Activated B cell treated with CpG ODN at 0.5 μM for 24 hours (primary cell): ENCODE results near the gene MGMT. TPM values are rescaled to one million over a fixed set of nuclear protein-coding genes. Genes with fewer than 3 reads are reported as not detected.
A peak's percentile ranks its signal among the peaks of the same experiment; 100 is the strongest.

Experiments used
- ATAC-seq: fragments of 200-7000 bp; cut with Tn5 transposase; one replicate; pipeline ENCODE4 v1.10.0; 2021; ENCODE audit warnings: low read depth, mild to moderate bottlenecking, moderate library complexity
- CTCF ChIA-PET: fragments of 350-600 bp; sonication (Branson Sonifier 250); formaldehyde crosslinking; loops from one replicate; lab custom pipeline; 2021; ENCODE audit warnings: antibody characterized with exemption; lab: Charles Lee
- POLR2A ChIA-PET: fragments of 350-600 bp; sonication (Branson Sonifier 250); formaldehyde crosslinking; loops from one replicate; lab custom pipeline; 2021; ENCODE audit warnings: antibody characterized with exemption; lab: Charles Lee
- DNase-seq: peaks from one replicate; pipeline ENCODE4 v3.0.0; 2022
- H3K27ac Mint-ChIP-seq: one replicate; pipeline ENCODE4 v1.8.0; 2020; ENCODE audit warnings: mixed read lengths
- H3K27me3 Mint-ChIP-seq: one replicate; pipeline ENCODE4 v1.8.0; 2021; ENCODE audit warnings: mixed read lengths
- H3K36me3 Mint-ChIP-seq: one replicate; pipeline ENCODE4 v1.8.0; 2021; ENCODE audit warnings: low read depth, mixed read lengths
- H3K4me1 Mint-ChIP-seq: one replicate; pipeline ENCODE4 v1.8.0; 2021; ENCODE audit warnings: mixed read lengths
- H3K4me3 Mint-ChIP-seq: one replicate; pipeline ENCODE4 v1.8.0; 2020; ENCODE audit warnings: mild to moderate bottlenecking, mixed read lengths
- H3K9me3 Mint-ChIP-seq: one replicate; pipeline ENCODE4 v1.8.0; 2020; ENCODE audit warnings: mixed read lengths
- intact Hi-C: fragments of 100-400 bp; cut with micrococcal nuclease; formaldehyde crosslinking; loops from one replicate; pipeline ENCODE4 v1.15.1; 2024
- total RNA-seq: library from RNA; stranded (reverse); gene quantifications from 2 replicates; pipeline ENCODE4 v1.2.3, GENCODE V29; 2022
- TF ChIP-seq, protein P1 (sequence below): fragments of 200-600 bp; IDR thresholded peaks from one replicate; pipeline ENCODE4 v1.8.0; 2022; ENCODE audit warnings: antibody characterized with exemption, mild to moderate bottlenecking

MGMT gene
- total RNA-seq, 1 donor from 2014 or later, result 25.8 TPM

DNA sequence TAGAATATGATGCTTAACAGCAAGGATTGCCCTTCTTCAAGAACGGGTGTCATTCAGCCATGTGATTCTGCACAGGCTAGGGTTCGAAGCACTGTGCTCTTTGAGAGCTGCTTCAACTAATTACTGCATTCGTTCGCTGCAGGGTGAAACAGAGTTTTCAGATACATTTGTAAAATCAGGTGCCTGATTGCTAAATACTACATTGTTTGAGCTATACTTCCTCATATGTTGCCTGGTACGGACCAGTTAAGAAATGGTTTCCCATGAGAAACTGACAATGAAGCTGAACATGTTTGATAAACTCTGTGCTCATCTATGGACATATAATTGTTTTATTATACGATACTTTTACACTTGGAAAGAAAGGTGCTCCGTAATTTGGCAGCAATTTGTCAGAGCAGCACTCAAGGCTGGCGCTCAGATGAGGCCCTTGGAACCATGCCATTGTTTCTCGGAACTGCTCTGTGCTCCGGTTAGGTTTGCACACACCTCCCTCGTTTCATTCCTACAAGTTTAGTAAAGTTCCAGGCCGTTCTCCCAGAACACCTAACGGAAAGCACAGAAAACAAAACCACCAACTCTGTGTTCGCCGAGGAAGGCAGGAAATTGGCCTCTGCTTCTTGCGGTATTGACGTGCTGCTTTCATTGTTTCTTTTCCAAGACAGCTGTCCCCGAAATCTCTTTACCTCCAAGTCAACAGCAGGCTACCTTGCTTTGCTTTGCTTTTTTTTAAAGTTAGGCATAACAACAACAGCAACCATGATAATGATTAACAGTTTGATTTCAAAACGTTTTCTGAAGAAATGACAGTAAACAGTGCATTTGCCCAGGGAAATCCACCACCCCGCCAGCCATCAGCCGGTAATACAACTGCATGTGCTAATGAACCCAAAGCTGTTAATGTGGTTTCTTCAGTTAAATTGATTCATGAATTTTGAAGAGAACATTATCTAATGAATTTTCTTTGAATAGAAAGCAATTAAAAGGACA is 290.2 kb downstream of the MGMT start:
- intact Hi-C loops, result no loop called here
- Mint-ChIP-seq H3K9me3 (peaks cover 9% of the 10 kb centered on the region), H3K27me3 (no peaks in the 10 kb centered on the region), H3K4me3 (peak overlapping the region; percentile 24), H3K36me3 (peaks cover 54% of the 10 kb centered on the region), H3K27ac (no peak overlapping the region), H3K4me1 (peaks cover 8% of the 10 kb centered on the region)
- ATAC-seq (no peak), DNase-seq (no peak)
- POLR2A ChIA-PET, result interaction anchor here (0.5 kb wide), 1 partner anchor 1699 kb away, joined by 12 read pairs; no protein-coding TSS in a partner anchor
- TF ChIP-seq, protein P1, sequence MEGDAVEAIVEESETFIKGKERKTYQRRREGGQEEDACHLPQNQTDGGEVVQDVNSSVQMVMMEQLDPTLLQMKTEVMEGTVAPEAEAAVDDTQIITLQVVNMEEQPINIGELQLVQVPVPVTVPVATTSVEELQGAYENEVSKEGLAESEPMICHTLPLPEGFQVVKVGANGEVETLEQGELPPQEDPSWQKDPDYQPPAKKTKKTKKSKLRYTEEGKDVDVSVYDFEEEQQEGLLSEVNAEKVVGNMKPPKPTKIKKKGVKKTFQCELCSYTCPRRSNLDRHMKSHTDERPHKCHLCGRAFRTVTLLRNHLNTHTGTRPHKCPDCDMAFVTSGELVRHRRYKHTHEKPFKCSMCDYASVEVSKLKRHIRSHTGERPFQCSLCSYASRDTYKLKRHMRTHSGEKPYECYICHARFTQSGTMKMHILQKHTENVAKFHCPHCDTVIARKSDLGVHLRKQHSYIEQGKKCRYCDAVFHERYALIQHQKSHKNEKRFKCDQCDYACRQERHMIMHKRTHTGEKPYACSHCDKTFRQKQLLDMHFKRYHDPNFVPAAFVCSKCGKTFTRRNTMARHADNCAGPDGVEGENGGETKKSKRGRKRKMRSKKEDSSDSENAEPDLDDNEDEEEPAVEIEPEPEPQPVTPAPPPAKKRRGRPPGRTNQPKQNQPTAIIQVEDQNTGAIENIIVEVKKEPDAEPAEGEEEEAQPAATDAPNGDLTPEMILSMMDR, result no peak
- CTCF ChIA-PET, result no interaction called here

DNA sequence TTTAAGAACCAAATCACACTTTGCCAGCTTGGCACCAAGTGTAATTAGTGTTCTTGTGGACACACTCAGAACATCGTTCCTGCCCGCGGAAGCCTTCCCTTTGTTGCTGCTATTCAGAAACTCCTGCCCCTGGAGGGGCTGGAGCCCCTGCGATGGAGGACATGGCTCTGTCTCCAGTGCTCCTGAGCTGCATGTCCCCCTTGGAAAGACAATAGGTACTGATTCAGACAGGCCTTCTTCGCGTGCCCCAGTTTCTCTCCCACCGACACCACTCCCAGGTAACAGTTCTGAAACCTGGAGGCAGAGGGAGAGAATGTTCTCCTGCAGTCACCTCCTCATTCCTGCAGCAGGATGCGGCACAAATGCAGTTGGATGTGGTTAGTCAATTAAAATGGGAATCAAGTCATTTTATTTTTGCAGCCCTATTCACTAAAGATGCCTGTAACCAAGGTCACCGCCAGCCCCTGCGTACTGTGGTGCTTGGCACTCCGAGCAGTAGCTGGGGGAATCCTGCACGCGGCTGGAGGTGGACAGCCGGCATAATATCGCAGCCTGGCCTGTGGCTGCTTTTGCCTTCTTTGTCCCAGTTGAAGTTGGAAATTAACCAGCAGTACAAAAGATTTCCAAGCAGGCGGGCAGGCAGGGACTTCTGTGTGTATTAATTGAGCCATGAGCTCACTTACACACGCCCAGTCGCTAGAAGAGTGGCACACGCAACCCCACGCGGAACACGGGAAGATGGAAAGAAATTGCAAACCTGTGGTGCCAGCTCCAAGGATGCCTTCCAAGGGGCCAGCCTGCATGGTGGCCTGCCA is 291.4 kb downstream of the MGMT start:
- intact Hi-C loops, result no loop called here
- peaks cover 8% of the 10 kb centered on the region for H3K4me1 Mint-ChIP-seq
- H3K4me3 Mint-ChIP-seq, result no peak overlapping the region
- DNase-seq (no peak), ATAC-seq (no peak)
- POLR2A ChIA-PET, result interaction anchor here (0.5 kb wide), 1 partner anchor 1697 kb away, joined by 12 read pairs; no protein-coding TSS in a partner anchor
- H3K36me3 Mint-ChIP-seq, result peaks cover 42% of the 10 kb centered on the region
- no peaks in the 10 kb centered on the region for H3K9me3 Mint-ChIP-seq
- TF ChIP-seq, protein P1, result no peak
- CTCF ChIA-PET, result no interaction called here
- no peaks in the 10 kb centered on the region for H3K27me3 Mint-ChIP-seq
- H3K27ac Mint-ChIP-seq, result no peak overlapping the region

DNA sequence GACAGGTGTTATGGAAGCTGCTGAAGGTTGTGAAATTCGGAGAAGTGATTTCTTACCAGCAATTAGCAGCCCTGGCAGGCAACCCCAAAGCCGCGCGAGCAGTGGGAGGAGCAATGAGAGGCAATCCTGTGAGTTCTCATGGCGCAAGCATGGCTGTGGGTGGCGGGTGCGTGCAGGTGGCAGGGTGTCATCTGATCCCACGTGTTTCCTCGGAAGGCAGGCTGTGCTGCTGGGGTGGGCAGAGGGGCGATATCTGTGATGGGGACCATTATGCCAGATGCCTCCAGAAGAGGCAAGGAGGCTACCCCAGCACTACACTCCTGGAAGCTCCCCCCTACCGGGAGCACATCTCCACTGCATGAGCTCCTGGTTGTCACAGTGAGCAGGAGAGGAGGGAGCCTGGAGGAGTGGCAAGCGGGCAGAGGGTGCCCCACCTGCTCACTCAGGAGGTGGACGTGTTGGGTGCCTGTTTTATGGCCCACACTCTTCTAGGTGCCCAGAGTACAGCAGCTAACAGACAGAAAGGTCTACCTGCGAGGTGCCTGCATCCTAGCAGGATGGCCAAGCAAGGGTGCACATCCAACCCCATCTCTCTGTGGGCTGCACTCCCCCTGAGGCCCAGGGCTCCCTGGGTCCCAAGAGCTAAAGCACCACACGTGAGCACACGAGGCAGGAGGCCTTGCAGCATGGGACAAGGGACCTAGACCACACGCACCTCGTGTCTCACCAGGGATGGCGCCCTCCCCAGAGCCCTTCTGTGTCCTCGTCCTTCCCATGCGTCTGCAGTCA is 292.4 kb downstream of the MGMT start:
- TF ChIP-seq, protein P1, result no peak
- no peak overlapping the region for H3K27ac Mint-ChIP-seq
- no peak overlapping the region for H3K4me3 Mint-ChIP-seq
- peaks cover 38% of the 10 kb centered on the region for H3K36me3 Mint-ChIP-seq
- ChIA-PET CTCF (no interaction called here), POLR2A (no interaction called here)
- no peaks in the 10 kb centered on the region for H3K27me3 Mint-ChIP-seq
- ATAC-seq, result no peak
- H3K4me1 Mint-ChIP-seq, result peaks cover 8% of the 10 kb centered on the region
- DNase-seq, result no peak
- H3K9me3 Mint-ChIP-seq, result no peaks in the 10 kb centered on the region
- intact Hi-C loops, result no loop called here

DNA sequence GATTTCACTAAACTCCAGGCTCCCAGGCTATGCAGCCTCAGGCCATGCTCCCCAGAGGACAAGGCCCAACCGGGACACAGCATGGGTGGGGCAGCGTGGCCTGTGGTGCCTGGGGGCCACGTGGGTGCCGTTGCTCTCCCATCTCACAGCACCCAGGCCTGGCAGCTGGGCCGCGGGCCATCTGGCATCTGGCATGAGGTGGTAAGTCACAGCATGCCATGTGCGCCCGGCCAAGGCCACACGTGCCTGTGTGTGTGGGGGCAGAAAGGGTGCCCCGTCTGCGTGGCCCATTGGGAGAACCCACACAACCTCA is 292.9 kb downstream of the MGMT start:
- ATAC-seq, result no peak
- ChIA-PET CTCF (no interaction called here), POLR2A (no interaction called here)
- H3K9me3 Mint-ChIP-seq, result no peaks in the 10 kb centered on the region
- no peak overlapping the region for H3K27ac Mint-ChIP-seq
- H3K27me3 Mint-ChIP-seq, result no peaks in the 10 kb centered on the region
- H3K4me3 Mint-ChIP-seq, result no peak overlapping the region
- peaks cover 38% of the 10 kb centered on the region for H3K36me3 Mint-ChIP-seq
- intact Hi-C loops, result no loop called here
- peaks cover 8% of the 10 kb centered on the region for H3K4me1 Mint-ChIP-seq
- DNase-seq, result no peak
- TF ChIP-seq, protein P1, result no peak
